ENCODE results near the gene PTPRN2. TPM values are rescaled to one million over a fixed set of nuclear protein-coding genes. Genes with fewer than 3 reads are reported as not detected.

The PTPRN2 gene
- total and polyA plus RNA-seq, 9 of the 15 experiments (the other 6 are each of a cell fraction or from before 2014, with no cell fraction given) = not detected

DNA sequence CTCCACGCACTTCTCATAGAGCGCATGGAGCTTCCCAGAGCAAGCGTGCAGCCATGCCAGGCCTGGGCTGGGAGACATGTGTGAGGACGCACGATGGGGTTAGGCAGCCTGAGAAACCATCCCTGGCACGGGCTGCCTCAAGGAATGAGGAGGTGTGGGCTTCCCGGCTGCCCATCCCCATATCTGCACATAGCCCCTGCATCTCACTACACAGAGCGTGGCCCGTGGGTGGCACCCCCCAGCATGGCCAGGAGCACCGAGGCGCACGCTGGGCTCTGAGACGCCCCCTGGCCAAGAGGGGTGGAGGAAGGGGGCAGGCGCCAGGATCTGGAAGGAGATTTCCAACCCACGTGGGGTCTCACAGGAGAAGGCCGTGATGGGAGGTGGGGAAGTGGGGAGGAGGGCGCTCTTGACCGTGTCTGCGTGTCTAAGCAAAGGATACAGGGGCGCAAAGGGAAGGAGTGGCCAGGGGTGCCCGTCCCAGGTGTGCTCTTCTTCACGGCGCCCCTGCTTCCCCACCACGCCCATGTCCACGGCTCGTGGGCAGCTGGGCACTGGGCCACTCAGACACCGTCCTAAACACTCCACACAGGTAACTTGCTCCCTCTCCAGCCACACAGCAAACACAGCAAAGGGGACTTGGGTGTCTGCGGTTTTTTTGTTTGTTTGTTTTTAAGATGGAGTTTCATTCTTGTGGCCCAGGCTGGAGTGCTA lies 340.5 kb downstream of the PTPRN2 start (continued):
- TF ChIP-seq ZNF274 (IDR thresholded peaks at IDR 0.05; ENCODE audit: borderline replicate concordance, low read depth, low read length) (no peak), GABPA (tag; conservative IDR thresholded peaks at IDR 0.05; ENCODE audit: low read depth) (no peak), ZKSCAN8 (CRISPR knock-in tag; IDR thresholded peaks at IDR 0.05) (no peak)
- TF ChIP-seq, protein P1, sequence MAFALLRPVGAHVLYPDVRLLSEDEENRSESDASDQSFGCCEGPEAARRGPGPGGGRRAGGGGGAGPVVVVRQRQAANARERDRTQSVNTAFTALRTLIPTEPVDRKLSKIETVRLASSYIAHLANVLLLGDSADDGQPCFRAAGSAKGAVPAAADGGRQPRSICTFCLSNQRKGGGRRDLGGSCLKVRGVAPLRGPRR (CRISPR knock-in tag; IDR thresholded peaks at IDR 0.05) = no peak
- TF ChIP-seq, protein P2, sequence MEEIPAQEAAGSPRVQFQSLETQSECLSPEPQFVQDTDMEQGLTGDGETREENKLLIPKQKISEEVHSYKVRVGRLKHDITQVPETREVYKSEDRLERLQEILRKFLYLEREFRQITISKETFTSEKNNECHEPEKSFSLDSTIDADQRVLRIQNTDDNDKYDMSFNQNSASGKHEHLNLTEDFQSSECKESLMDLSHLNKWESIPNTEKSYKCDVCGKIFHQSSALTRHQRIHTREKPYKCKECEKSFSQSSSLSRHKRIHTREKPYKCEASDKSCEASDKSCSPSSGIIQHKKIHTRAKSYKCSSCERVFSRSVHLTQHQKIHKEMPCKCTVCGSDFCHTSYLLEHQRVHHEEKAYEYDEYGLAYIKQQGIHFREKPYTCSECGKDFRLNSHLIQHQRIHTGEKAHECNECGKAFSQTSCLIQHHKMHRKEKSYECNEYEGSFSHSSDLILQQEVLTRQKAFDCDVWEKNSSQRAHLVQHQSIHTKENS (CRISPR knock-in tag; IDR thresholded peaks at IDR 0.05) = no peak

DNA sequence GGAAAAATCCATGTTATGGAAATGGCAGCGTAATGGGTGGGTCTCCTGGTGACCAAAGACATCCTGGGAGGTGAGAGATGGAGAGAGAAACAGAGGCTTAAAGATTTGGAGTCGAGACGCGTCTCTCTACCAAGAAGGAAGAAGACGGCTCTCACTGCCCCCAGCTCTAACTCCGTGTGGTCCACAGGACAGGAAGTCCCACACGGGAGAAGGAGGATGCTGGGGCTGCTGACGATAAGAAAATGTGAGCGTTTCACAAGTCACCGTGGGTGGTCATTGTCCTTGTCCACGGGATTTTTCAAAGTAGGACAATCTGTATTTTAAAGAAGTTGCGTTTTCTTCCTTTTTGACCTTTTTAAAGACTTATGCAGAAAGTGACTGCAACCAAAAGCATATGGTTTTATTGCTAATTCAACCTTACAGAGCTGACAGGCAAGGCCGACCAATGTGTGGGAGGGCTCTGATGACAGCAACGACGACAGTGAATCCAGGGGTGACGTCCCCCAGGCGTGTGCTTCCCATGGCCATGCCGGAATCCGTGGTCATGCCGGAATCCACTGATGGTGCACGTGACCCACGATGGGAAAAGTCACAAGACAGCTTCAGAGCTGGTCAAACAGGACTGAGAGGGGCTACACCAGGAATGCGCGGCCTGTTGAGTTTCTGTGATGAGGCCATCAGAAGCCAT lies 341.2 kb downstream of the PTPRN2 start:
- H3K79me2 ChIP-seq (ENCODE audit: control insufficient read depth, insufficient read depth, low read length) = no peaks in the 10 kb centered on the region
- CTCF ChIA-PET (ENCODE audit: low intra/inter-chr PET ratio) = no interaction called here
- intact Hi-C loops (cut with micrococcal nuclease) (no loop called here), in situ Hi-C loops (cut with MboI) (no loop called here)
- no peak overlapping the region for H3K4me2 ChIP-seq (ENCODE audit: insufficient read depth, low read length)
- no peak overlapping the region for H2AFZ ChIP-seq (ENCODE audit: low read depth, low read length)
- 1% methylated on average over 24 of the region's 24 CpGs for WGBS (ENCODE audit: insufficient coverage, low coverage, missing lambda C conversion rate)
- POLR2A ChIA-PET = no interaction called here
- no peaks in the 10 kb centered on the region for H3K36me3 ChIP-seq (ENCODE audit: control insufficient read depth, insufficient read depth, low read length)
- no peaks in the 10 kb centered on the region for H3K9me1 ChIP-seq (ENCODE audit: control insufficient read depth, insufficient read depth, low read length)
- DNase-seq (ENCODE audit: extremely low read depth in 1 of 4, low spot score in 3 of 4) (no peak), ATAC-seq (no peak), FAIRE-seq (no peak)
- no peak for TF ChIP-seq MECOM (CRISPR knock-in tag; IDR thresholded peaks at IDR 0.05)
- TF ChIP-seq MXI1 (IDR thresholded peaks at IDR 0.05; ENCODE audit: low read depth, low read length) = no peak
- TF ChIP-seq, protein P3, sequence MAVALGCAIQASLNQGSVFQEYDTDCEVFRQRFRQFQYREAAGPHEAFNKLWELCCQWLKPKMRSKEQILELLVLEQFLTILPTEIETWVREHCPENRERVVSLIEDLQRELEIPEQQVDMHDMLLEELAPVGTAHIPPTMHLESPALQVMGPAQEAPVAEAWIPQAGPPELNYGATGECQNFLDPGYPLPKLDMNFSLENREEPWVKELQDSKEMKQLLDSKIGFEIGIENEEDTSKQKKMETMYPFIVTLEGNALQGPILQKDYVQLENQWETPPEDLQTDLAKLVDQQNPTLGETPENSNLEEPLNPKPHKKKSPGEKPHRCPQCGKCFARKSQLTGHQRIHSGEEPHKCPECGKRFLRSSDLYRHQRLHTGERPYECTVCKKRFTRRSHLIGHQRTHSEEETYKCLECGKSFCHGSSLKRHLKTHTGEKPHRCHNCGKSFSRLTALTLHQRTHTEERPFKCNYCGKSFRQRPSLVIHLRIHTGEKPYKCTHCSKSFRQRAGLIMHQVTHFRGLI (CRISPR knock-in tag; IDR thresholded peaks at IDR 0.05) = no peak
- TF ChIP-seq, protein P4, sequence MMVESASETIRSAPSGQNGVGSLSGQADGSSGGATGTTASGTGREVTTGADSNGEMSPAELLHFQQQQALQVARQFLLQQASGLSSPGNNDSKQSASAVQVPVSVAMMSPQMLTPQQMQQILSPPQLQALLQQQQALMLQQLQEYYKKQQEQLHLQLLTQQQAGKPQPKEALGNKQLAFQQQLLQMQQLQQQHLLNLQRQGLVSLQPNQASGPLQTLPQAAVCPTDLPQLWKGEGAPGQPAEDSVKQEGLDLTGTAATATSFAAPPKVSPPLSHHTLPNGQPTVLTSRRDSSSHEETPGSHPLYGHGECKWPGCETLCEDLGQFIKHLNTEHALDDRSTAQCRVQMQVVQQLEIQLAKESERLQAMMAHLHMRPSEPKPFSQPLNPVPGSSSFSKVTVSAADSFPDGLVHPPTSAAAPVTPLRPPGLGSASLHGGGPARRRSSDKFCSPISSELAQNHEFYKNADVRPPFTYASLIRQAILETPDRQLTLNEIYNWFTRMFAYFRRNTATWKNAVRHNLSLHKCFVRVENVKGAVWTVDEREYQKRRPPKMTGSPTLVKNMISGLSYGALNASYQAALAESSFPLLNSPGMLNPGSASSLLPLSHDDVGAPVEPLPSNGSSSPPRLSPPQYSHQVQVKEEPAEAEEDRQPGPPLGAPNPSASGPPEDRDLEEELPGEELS (CRISPR knock-in tag; IDR thresholded peaks at IDR 0.05; ENCODE audit: borderline replicate concordance) = no peak
- TF ChIP-seq NCOA1 (IDR thresholded peaks at IDR 0.05; ENCODE audit: low read depth) = no peak
- no peak for TF ChIP-seq L3MBTL2 (IDR thresholded peaks at IDR 0.05)
- no peak overlapping the region for H3K9ac ChIP-seq (ENCODE audit: insufficient read depth in 1 of 2, low read depth in 2 of 2, low read length in 2 of 2)
- H3K4me1 ChIP-seq (replicated peaks in 1 of 2; ENCODE audit: control insufficient read depth in 2 of 2, insufficient read depth in 2 of 2, low read length in 2 of 2) = peaks cover 0 to 3% of the 10 kb centered on the region in 2 experiments; a peak in 1 of 5 replicates
- H3K4me3 ChIP-seq = no peak overlapping the region
- H3K27ac ChIP-seq (ENCODE audit: extremely low read depth, low read depth, low read length) = no peak overlapping the region
- no TSS peak for BruUV-seq (replicated peaks)
- H3K27me3 ChIP-seq (ENCODE audit: control insufficient read depth in 2 of 2, insufficient read depth in 2 of 2, low read length in 2 of 2) = no peaks in the 10 kb centered on the region
- H3K9me3 ChIP-seq (replicated peaks; ENCODE audit: control insufficient read depth, insufficient read depth, low read depth, low read length) = peaks cover 3% of the 10 kb centered on the region
- no peaks in the 10 kb centered on the region for H4K20me1 ChIP-seq (replicated peaks; ENCODE audit: control insufficient read depth, insufficient read depth, low read length)
